ENCODE data around the gene MAP3K9. TPM values are rescaled to one million over a fixed set of nuclear protein-coding genes. Genes with fewer than 3 reads are reported as not detected.

The MAP3K9 gene
- total RNA-seq, 4 donors from 2014 or later = under 0.01 to 0.38 (median 0.16) TPM; not detected in 1

DNA sequence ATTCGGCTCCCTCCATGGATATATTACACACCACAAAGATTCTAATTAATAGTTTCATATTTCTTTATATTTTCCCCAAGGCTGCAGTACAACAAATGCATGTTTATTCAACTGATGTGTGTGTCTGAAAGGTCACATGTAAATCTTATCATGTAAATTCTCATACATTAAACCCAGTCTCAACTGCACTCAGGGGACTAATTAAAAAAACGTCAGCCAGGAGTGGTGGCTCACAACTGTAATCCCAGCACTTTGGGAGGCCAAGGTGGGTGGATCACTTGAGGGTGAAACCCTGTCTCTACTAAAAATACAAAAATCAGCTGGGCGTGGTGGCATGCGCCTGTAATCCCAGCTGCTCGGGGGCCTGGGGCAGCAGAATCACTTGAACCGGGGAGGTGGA, 67.8 kb downstream of the MAP3K9 start:
- TF ChIP-seq, protein P1, sequence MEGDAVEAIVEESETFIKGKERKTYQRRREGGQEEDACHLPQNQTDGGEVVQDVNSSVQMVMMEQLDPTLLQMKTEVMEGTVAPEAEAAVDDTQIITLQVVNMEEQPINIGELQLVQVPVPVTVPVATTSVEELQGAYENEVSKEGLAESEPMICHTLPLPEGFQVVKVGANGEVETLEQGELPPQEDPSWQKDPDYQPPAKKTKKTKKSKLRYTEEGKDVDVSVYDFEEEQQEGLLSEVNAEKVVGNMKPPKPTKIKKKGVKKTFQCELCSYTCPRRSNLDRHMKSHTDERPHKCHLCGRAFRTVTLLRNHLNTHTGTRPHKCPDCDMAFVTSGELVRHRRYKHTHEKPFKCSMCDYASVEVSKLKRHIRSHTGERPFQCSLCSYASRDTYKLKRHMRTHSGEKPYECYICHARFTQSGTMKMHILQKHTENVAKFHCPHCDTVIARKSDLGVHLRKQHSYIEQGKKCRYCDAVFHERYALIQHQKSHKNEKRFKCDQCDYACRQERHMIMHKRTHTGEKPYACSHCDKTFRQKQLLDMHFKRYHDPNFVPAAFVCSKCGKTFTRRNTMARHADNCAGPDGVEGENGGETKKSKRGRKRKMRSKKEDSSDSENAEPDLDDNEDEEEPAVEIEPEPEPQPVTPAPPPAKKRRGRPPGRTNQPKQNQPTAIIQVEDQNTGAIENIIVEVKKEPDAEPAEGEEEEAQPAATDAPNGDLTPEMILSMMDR (IDR thresholded peaks at IDR 0.05; ENCODE audit: low read depth) = no peak

DNA sequence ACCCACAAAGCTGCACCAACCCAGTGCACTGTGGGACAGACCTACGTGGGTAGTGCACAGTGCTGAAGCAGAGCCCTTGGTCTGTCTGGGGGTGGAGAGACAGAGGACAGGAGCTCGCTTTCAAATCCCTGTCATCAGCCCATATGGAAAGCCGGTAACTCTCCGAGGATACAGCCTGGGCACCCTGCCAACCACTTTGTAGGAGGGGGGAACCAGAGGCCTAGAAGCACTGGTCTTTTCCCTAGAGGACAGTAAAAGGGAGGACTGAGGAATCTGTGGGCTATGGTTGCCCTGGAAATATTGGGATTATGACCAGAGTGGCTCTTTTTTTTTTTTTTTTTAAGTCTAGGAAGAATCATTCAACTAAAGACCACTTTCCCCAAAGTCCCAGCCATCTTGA, 74.3 kb downstream of the MAP3K9 start:
- TF ChIP-seq, protein P1 (IDR thresholded peaks at IDR 0.05; ENCODE audit: low read depth) = no peak

- TF ChIP-seq, protein P1 (IDR thresholded peaks at IDR 0.05; ENCODE audit: low read depth) = no peak
Observed at GRCh38 chr14:70731447-70732239, 77.7 kb downstream of the MAP3K9 start.

DNA sequence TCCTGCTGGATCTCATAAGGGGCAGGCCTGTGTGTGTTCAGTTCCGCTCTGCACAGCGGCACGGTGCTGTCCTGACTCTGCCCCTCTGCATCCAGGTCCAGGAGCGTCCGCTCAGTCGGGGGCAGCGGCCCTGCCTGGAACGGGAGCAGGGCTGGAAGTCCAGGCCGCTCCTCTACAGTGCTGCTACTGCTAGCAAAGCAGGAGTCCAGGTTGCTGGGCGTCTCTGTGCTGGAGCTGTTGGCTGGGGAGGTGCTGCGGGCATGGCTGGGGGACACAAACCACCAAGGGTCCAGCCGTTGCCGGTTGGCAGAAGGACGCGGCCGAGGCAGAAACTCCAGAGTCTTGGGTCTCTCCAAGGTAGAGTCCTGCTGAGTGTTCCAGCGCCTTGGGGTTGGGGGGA, 78.9 kb downstream of the MAP3K9 start:
- TF ChIP-seq, protein P1 (IDR thresholded peaks at IDR 0.05; ENCODE audit: low read depth) = no peak

GRCh38 chr14:70726651-70727375, 82.5 kb downstream of the MAP3K9 start:
- TF ChIP-seq, protein P1 (IDR thresholded peaks at IDR 0.05; ENCODE audit: low read depth) = no peak

DNA sequence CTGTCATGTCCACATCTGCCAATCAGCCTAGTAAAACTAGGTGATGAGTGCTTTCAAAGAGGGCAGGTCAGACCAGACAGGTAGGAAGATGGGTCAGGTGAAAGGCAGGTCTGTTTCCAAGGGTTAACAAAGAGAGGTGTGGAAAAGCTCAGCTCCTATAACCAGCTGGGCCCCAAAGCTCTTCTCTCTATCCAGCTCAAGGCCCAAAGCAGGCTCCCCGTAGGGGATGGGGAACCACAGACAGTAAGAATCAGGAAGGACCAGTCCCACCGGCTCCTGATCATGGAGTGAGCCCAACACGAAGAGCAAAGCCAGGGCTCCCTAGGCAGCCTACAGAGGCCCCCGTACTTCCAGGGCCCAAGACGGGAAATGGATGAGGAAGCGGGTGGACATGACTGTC, 84.4 kb downstream of the MAP3K9 start:
- TF ChIP-seq, protein P1 (IDR thresholded peaks at IDR 0.05; ENCODE audit: low read depth) = no peak

DNA sequence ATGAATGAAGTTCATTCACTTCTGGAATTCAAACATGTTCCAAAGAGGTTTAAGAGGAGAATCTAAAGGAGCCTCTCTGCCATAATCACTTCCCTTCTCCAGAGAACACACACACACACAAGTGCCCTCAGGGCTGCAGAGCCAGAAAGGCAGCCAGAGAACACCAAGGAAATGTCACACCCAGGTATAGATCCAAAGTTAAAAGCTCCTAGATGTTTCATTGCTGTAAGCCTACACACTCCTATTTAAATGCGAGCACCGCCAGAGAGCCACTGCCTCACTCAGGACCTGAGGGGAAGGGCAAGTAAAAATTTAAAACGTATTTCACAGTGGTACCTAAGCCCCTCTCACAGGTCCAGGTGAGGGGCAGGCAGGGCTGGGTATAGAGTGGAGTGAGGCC, 85.2 kb downstream of the MAP3K9 start:
- TF ChIP-seq, protein P1 (IDR thresholded peaks at IDR 0.05; ENCODE audit: low read depth) = no peak

All from subcutaneous adipose tissue (tissue), 4 donors.